IPS-18a (cell line): Measurements from ENCODE around the gene FIP1L1.
"Not testable (repeated sequence)": the region's sequence is repeated elsewhere in the genome, so short reads cannot be mapped to it uniquely, and the experiment has no call there.

ENCODE experiments used
- H3K27ac ChIP-seq: one replicate; pipeline ENCODE4 v1.5.1; 2013; ENCODE audit warnings: low read length
- H3K27me3 ChIP-seq: one replicate; pipeline ENCODE4 v1.6.1; 2013; ENCODE audit warnings: mild to moderate bottlenecking, low read length; ENCODE audit not compliant: control insufficient read depth, insufficient read depth
- H3K36me3 ChIP-seq: one replicate; pipeline ENCODE4 v1.6.1; 2013; ENCODE audit warnings: low read depth, low read length; ENCODE audit not compliant: control insufficient read depth
- H3K4me1 ChIP-seq: one replicate; pipeline ENCODE4 v1.6.1; 2013; ENCODE audit warnings: low read depth, low read length; ENCODE audit not compliant: control insufficient read depth
- H3K4me3 ChIP-seq: one replicate; pipeline ENCODE4 v1.5.1; 2013; ENCODE audit warnings: low read length
- H3K9ac ChIP-seq: one replicate; pipeline ENCODE4 v1.6.1; 2013; ENCODE audit warnings: mild to moderate bottlenecking, low read length, moderate library complexity
- H3K9me3 ChIP-seq: one replicate; pipeline ENCODE4 v1.6.1; 2013; ENCODE audit warnings: low read depth, low read length; ENCODE audit not compliant: control insufficient read depth

Gene FIP1L1

DNA sequence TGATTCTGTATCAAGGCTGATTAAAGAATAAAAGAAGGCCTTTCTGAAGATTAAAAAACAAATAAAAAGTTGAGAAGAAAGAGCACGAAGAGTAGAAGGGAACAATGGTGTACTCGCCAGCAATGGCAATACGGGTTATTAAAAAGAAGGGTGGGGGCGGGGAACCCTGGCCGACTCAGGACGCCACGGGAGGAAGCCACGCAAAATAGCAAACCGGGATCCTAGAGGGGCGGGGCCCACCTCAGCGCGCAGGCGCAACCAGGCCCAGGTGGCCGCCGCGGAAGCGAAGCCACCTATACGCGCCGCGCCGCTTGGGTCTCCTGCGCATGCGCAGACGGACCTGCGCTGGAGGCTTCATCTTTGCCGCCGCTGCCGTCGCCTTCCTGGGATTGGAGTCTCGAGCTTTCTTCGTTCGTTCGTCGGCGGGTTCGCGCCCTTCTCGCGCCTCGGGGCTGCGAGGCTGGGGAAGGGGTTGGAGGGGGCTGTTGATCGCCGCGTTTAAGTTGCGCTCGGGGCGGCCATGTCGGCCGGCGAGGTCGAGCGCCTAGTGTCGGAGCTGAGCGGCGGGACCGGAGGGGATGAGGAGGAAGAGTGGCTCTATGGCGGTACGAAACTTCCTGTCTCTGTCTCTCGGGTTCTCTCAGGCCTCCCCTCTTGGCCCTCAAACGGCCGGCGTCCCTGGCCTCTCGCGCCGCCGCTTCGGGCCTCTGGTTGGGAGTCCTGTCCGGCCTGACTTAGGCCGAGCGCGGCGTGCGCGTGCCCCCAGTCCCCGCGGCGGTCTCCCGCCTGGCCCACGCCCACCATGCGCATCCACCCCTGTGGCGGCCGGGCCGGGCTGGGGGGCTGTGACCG is at the start of gene FIP1L1:
Gene FIP1L1 (plus strand): TSS at position 323 of the 852 bp plus-strand sequence. CDS start 198 bp downstream, at position 521.
- Histone ChIP-seq H3K27me3 (peaks cover 19% of the 10 kb centered on the region), H3K36me3 (peaks cover 6% of the 10 kb centered on the region), H3K4me3 (peak within 1 kb of the TSS; percentile 91), H3K27ac (peak within 1 kb of the TSS; percentile 72), H3K4me1 (peaks cover 10% of the 10 kb centered on the region), H3K9ac (peak within 1 kb of the TSS; percentile 92), H3K9me3 (no peaks in the 10 kb centered on the region)

- not testable (repeated sequence) for H3K4me3 ChIP-seq, H3K4me1 ChIP-seq, H3K27ac ChIP-seq, H3K36me3 ChIP-seq, H3K9ac ChIP-seq, H3K27me3 ChIP-seq, H3K9me3 ChIP-seq
Measured at GRCh38 chr4:53334916-53335315, 42.5 kb upstream of the FIP1L1 start.

DNA sequence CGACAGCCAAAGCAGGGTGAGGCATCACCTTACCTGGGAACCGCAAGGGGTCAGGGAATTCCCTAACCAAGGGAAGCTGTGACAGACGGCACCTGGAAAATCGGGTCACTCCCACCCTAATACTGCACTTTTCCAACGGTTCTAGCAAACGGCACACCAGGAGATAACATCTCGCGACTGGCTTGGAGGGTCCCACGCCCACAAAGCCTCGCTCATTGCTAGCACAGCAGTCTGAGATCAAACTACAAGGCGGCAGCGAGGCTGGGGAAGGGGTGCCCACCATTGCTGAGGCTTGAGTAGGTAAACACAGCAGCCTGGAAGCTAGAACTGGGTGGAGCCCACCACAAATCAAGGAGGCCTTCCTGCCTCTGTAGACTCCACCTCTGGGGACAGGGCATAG is 37.3 kb upstream of the FIP1L1 start:
- H3K27me3 ChIP-seq, H3K4me1 ChIP-seq, H3K27ac ChIP-seq, H3K9ac ChIP-seq, H3K36me3 ChIP-seq, H3K4me3 ChIP-seq, H3K9me3 ChIP-seq: not testable (repeated sequence)

GRCh38 chr4:53346392-53346791 is 31.0 kb upstream of the FIP1L1 start:
- not testable (repeated sequence) for H3K9me3 ChIP-seq, H3K4me3 ChIP-seq, H3K27me3 ChIP-seq, H3K27ac ChIP-seq, H3K9ac ChIP-seq, H3K4me1 ChIP-seq, H3K36me3 ChIP-seq

- Histone ChIP-seq H3K4me3 (no peak overlapping the region), H3K9ac (no peak overlapping the region), H3K27me3 (no peaks in the 10 kb centered on the region), H3K4me1 (no peaks in the 10 kb centered on the region), H3K36me3 (no peaks in the 10 kb centered on the region), H3K9me3 (no peaks in the 10 kb centered on the region), H3K27ac (no peak overlapping the region)
Measured at GRCh38 chr4:53346920-53347852, 30.3 kb upstream of the FIP1L1 start.

GRCh38 chr4:53348046-53348445 is 29.4 kb upstream of the FIP1L1 start:
- Histone ChIP-seq H3K9me3 (no peaks in the 10 kb centered on the region), H3K4me3 (no peak overlapping the region), H3K36me3 (no peaks in the 10 kb centered on the region), H3K9ac (no peak overlapping the region), H3K4me1 (no peaks in the 10 kb centered on the region), H3K27ac (no peak overlapping the region), H3K27me3 (no peaks in the 10 kb centered on the region)

- H3K4me3 ChIP-seq = no peak overlapping the region
- no peaks in the 10 kb centered on the region for H3K27me3 ChIP-seq
- H3K4me1 ChIP-seq = no peaks in the 10 kb centered on the region
- H3K9ac ChIP-seq = no peak overlapping the region
- no peaks in the 10 kb centered on the region for H3K36me3 ChIP-seq
- no peaks in the 10 kb centered on the region for H3K9me3 ChIP-seq
- no peak overlapping the region for H3K27ac ChIP-seq
Measured at GRCh38 chr4:53349091-53349491, 28.4 kb upstream of the FIP1L1 start.

DNA sequence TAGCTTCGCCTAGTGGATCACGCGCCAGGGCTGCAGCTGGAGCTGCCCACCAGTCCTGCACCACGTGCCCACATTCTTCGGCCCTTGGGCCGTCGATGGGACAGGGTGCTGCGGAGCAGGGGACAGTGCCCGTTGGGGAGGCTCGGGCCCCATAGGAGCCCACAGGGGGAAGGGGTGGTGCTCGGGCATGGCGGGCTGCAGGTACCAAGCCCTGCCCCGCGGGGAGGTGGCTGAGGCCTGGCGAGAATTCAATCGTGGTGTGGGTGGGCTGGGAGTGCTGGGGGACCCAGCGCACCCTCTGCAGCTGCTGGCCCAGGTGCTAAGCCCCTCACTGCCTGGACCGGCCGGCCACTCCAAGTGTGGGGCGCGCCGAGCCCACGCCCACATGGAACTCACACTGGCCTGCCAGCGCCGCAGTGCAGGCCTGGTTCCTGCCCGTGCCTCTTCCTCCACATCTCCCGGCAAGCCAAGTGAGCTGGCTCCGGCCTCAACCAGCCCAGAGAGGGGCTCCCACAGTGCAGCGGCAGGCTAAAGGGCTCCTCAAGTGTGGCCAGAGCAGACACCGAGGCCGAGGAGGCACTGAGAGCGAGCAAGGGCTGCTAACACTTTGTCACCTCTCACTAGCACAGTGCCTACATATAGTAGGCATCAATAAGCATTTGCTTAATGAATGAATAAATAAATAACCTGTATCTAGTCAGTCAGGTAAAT is 23.3 kb upstream of the FIP1L1 start:
- Histone ChIP-seq H3K9me3 (no peaks in the 10 kb centered on the region), H3K9ac (no peak overlapping the region), H3K36me3 (no peaks in the 10 kb centered on the region), H3K4me3 (no peak overlapping the region), H3K27me3 (no peaks in the 10 kb centered on the region), H3K4me1 (no peaks in the 10 kb centered on the region), H3K27ac (no peak overlapping the region)

- no peaks in the 10 kb centered on the region for H3K4me1 ChIP-seq
- no peaks in the 10 kb centered on the region for H3K9me3 ChIP-seq
- no peak overlapping the region for H3K4me3 ChIP-seq
- H3K27me3 ChIP-seq = no peaks in the 10 kb centered on the region
- no peaks in the 10 kb centered on the region for H3K36me3 ChIP-seq
- H3K27ac ChIP-seq = no peak overlapping the region
- no peak overlapping the region for H3K9ac ChIP-seq
Measured at GRCh38 chr4:53355930-53356521, 21.4 kb upstream of the FIP1L1 start.

DNA sequence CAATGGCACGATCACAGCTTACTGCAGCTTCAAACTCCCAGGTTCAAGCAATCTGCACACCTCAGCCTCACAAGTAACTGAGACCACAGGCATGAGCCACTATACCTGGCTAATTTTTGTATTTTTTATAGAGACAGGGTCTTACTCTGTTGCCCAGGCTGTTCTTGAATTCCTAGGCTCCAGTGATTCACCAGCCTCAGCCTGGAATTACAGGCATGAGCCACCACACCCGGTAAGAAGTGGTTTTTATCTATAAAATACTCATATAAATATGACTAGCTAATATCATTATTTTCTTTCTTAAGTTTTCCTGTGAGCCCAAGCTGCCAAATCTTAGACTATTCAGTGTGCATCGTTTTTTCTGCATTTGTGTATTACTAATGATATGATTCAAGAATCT is 16.0 kb upstream of the FIP1L1 start:
- H3K27ac ChIP-seq = no peak overlapping the region
- H3K4me1 ChIP-seq = no peaks in the 10 kb centered on the region
- no peaks in the 10 kb centered on the region for H3K36me3 ChIP-seq
- no peak overlapping the region for H3K9ac ChIP-seq
- no peaks in the 10 kb centered on the region for H3K9me3 ChIP-seq
- no peak overlapping the region for H3K4me3 ChIP-seq
- peaks cover 2% of the 10 kb centered on the region for H3K27me3 ChIP-seq

GRCh38 chr4:53362093-53362492 is 15.3 kb upstream of the FIP1L1 start:
- H3K27ac ChIP-seq = no peak overlapping the region
- no peak overlapping the region for H3K9ac ChIP-seq
- H3K36me3 ChIP-seq = no peaks in the 10 kb centered on the region
- no peak overlapping the region for H3K4me3 ChIP-seq
- H3K4me1 ChIP-seq = no peaks in the 10 kb centered on the region
- no peaks in the 10 kb centered on the region for H3K9me3 ChIP-seq
- H3K27me3 ChIP-seq = peaks cover 9% of the 10 kb centered on the region
